Bone marrow (tissue), 2 donors: ENCODE results near the gene BAG2.

Experiments used
- DNase-seq, 2 donors: peaks; one replicate each; lab custom pipeline; 2025; lab: John Stamatoyannopoulos, UW

Gene BAG2

GRCh38 chr6:57172136-57173055, at the start of gene BAG2:
BAG2 (plus strand) TSS chr6:57172326; CDS start chr6:57172698, 372 bp downstream.
- peak; percentile 56 to 76 for DNase-seq

GRCh38 chr6:57123111-57123510, 49.0 kb upstream of the BAG2 start:
- DNase-seq = no peak

GRCh38 chr6:57127763-57128162, 44.4 kb upstream of the BAG2 start:
- DNase-seq = no peak

GRCh38 chr6:57130661-57131177, 41.4 kb upstream of the BAG2 start:
- no peak for DNase-seq

- DNase-seq = no peak
Observed at GRCh38 chr6:57134954-57135353, 37.2 kb upstream of the BAG2 start.

- no peak for DNase-seq
Observed at GRCh38 chr6:57135885-57136284, 36.2 kb upstream of the BAG2 start.

GRCh38 chr6:57137350-57137749, 34.8 kb upstream of the BAG2 start:
- no peak for DNase-seq

- DNase-seq = no peak
Observed at GRCh38 chr6:57138026-57138425, 34.1 kb upstream of the BAG2 start.

GRCh38 chr6:57141451-57142177, 30.5 kb upstream of the BAG2 start:
- no peak for DNase-seq

GRCh38 chr6:57142178-57142525, 30.0 kb upstream of the BAG2 start:
- DNase-seq = no peak

GRCh38 chr6:57143690-57144089, 28.4 kb upstream of the BAG2 start:
- DNase-seq = no peak

- DNase-seq = no peak
Observed at GRCh38 chr6:57147401-57147800, 24.7 kb upstream of the BAG2 start.

GRCh38 chr6:57147955-57148858, 23.9 kb upstream of the BAG2 start:
- no peak for DNase-seq

GRCh38 chr6:57158658-57159057, 13.5 kb upstream of the BAG2 start:
- DNase-seq = no peak

- no peak for DNase-seq
Observed at GRCh38 chr6:57159127-57159526, 13.0 kb upstream of the BAG2 start.

GRCh38 chr6:57162028-57162427, 10.1 kb upstream of the BAG2 start:
- no peak for DNase-seq

- DNase-seq = no peak
Observed at GRCh38 chr6:57162516-57162915, 9.6 kb upstream of the BAG2 start.

- no peak for DNase-seq
Observed at GRCh38 chr6:57163956-57164355, 8.2 kb upstream of the BAG2 start.

GRCh38 chr6:57165080-57165479, 7.0 kb upstream of the BAG2 start:
- no peak for DNase-seq

GRCh38 chr6:57173056-57173885, 1.1 kb downstream of the BAG2 start:
- DNase-seq = no peak

GRCh38 chr6:57173886-57174510, 1.9 kb downstream of the BAG2 start:
- DNase-seq = no peak
